Stimulated activated CD8-positive, alpha-beta memory T cell treated with anti-CD3 and anti-CD28 coated beads, Interleukin-4, amount 100 ng/mL, for 1 hour (primary cell): ENCODE results near the gene NRP2.

Experiments used
- DNase-seq, 2 donors: peaks; one replicate each; pipeline ENCODE4 v3.0.0-alpha.2; 2020; ENCODE audit warnings: low read depth in 2 of 2, low spot score in 1 of 2

NRP2 gene

DNA sequence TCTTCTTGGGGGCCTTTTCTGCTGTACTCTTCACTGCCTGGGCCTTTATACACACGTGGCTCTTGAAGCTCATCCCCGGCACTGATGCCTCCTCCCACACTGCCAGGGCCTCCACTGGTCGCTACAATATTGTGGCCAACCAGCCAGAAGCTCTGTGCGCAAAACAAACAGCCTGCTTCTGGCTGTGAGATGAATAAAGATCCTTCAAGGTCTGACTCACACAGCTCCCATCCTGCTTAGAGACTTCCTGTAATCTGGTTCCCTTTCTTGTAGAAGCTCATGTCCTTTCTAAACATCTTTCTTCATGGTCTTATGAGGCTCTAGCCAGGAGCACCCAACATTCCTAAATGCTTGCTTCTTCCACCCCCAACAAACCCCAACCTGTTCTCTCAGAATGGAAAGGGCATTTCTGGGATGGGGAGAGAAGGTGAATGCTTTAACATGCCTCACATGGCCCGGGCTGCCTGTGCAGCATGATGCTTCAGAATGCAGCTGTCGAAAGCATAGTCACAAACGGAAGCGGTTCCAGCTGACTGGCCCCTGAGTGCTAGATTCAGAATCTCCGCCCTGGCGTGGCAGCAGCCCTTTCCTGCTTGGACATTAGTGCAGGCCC is 24.6 kb downstream of the NRP2 start:
- no peak for DNase-seq

DNA sequence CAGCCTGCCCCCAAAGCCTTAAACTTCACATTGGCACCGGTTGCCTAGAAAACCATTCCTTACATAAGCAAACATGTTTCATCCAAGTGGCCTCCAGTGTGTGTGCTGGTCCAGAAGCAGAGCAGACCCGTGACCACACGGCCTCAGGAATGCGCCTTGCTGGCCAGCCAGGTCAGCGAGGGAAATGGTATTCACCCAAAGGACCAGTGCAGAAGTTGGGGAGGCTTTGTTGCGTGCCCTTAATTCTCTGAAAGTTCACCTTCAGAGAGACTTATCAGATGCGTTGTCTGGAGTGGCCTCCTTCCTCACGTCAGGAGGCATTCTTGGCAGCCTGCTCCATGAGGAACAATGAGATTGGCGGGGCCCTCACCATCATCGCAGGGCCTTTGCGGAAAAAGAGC is 25.9 kb downstream of the NRP2 start:
- DNase-seq: no peak

DNA sequence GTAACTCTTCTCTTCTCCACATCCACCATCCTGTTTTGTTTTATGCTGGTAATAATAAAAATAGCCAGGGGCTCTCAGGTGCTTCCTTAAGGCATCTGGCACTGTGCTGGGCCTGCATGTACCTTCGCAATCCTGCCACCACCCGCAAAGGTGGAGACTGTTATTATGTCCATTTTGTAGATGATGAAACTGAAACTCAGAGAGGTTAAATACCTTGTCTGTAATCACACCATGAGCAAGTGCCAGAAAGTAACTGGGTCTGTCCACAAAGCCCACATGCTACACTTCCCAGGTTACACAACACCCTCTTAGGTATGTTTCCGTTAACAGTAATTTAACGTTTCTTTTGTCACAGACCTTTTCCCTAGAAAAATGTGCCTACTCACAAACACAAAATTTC is 27.0 kb downstream of the NRP2 start:
- DNase-seq: no peak

DNA sequence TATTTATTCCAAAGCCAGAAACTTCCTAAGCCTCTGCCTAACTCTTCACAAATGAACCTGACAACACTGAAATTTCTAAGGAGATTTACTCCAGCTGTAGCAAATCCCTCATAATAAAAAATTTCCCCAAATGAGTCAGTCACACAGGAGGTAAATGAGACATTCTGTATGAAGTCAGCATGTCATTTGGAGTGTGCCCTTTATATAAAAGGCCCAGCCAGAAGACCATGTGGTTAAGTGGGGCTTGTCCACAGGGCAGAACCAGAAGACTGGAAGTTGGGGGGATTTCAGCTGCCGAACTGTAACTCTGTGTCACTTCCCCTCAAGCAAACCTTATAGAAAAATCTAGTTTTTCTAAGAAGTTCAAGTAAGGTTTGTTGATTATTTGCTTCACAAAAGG is 30.2 kb downstream of the NRP2 start:
- DNase-seq: no peak

DNA sequence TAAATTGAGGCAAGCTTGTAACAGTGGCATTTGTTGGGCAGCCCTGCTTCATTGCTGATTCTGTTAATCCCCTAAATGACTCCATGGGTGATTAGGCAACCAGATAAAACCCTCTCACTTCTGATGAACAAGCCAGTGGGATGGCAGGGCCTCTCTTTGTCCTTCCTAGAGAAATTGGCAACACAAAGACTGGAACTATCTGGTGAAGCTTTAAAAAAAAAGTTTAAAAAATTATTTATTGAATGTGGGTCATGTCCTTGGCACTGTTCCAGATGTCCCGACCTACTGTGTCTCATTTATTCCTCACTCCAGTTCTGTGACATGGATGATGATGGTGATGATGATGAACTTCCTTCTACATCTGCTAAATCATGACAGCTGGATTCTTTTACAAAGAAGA is 30.8 kb downstream of the NRP2 start:
- DNase-seq: no peak

DNA sequence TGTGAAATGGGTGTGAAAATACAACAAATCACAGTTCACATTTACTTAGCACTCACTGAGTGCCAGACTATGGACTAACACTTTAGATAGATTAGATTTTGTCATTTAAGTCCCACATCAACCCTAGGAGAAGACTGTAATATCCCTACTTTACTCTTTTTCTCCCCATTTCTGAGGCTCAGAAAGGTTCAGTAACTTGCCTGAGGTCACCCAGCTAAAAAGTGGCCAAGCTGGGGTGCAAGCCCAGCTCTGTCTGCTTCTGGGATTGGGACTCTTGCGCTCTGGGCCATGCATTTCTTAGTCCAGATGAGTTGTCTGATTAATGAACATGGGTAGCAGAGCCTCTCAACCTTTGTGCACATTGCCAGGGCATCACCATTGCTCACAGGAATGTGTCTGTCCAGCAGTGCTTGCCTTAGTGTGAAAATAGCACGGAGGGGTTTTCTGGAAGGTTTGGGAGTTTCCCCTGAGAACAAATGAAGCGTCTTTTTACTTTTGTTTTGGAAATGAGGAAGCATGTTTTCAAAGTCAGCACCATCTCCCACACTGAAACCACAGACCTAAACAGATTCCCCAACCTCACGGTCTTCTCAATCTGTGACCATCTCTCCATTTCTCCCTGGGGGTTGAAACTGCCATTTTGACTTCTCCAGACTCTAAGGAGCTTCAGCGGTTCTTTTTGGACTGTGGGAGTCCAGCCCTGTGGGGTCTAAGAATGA is 31.9 kb downstream of the NRP2 start:
- no peak for DNase-seq

DNA sequence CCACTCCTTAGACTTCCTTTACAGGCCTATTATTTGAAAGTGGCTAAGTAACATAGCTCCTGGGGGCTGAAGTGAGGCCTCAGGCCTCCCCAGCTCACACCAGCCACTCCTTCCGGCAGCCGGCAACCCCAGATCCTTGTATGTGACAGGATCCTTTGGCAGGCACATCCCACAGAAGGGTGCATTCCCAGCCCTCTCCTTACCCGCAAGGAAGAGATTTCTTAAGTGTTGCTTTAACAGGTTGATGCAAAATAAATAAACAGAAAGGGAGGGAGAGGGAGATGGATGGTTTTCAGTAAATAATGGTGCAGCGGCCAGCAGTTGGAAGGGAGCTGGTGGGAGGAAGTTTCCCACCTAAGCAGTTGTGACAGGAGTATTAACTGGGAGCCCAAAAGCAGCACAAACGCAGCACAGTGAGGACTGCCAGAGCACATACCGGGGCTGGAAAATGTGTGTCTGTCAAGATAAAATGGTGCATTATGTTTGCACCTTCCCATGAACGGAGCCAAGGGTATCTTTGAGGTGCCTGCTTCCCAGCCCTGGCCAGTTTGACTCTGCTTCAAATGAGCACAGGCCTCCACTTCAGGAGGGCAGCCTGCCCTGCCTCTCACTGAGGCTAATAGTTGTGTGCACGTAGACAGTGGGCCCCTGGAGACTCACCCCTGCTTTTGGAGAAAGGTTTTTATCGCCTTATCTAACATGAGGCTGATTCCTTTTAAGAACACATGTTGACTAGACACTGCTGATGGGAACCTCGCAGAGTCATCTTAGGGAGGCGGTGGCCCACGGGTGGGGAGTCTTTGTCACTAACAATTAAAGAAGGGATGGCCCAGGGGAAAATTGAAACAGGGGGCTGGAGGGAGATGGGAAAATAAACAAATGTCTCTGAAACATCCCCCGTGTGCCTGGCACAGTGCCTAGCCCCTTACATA is 32.8 kb downstream of the NRP2 start:
- DNase-seq: no peak

DNA sequence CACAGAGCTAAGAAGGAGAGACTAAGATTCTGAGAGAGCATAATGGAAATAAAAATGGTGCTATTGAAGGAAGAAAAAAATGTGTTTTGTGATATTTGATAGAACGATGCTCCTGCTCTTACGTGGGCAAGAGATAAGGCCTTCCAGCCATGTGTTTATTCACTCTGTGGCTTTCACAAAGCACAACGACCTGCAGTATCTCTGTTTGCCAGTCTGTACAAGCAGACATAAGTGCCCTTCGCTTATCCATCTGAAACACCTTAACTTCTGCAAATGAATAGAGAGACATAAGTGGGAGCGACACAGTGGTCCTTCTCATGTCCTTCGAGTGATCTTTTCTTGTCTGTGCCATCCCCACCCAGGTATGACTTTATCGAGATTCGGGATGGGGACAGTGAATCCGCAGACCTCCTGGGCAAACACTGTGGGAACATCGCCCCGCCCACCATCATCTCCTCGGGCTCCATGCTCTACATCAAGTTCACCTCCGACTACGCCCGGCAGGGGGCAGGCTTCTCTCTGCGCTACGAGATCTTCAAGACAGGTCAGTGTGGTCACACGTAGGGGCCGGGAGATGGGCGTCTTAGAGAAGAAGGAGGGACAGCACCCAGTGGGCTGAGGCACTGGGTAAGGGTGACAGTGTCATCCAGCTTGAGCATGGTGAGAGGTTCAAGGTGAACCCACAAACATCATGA is 33.7 kb downstream of the NRP2 start:
- no peak for DNase-seq

DNA sequence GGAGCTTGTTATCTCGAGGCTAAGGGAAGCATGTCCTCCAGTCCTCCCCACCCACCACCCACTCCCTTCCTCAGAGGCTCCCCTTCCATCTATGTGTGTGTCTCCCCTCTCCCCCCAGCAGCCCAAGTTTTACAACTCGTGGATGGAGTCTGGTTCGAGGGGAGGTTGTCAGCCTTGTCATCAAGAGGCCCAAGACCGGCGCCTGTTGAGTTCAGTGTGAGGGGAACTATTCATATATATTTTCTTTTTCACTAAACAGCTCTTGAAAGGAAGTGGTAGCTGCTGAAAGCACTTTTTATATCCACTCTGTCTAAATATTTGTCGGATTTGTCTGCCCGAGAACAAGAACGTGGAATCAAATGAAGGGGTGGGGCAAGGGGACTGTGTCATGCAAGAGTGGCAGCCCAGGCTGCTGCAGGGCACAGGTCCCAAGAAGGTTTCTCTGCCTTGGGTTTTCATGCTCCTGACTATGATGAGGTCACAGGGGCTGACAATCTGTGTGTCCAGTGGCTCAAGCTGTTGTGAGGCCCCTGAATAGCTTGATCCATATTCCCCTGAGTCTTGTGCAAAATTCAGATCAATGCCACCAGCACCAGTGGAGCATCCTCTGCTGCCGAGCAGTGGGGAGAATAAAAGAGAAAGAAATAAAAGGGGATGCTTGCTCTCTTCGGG is 35.0 kb downstream of the NRP2 start:
- no peak for DNase-seq

DNA sequence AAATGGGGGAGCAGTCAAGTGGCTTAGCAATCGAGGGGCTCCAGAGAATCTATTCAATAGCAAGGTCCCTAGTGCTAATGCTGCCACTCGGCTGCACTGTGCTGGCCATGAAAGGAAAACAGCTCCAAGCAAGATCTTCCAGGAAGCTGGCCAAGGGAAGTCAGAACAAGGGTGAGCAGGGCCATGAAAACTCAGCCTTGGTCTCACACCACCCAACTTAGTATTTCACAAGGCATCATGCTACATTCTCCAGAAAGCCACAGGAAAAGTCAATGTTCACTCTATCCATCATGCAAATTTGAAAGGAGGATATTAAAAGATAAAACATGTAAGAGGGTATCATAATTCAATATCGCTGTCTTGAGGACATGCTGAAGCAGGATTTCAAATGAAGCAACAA is 35.7 kb downstream of the NRP2 start:
- no peak for DNase-seq

DNA sequence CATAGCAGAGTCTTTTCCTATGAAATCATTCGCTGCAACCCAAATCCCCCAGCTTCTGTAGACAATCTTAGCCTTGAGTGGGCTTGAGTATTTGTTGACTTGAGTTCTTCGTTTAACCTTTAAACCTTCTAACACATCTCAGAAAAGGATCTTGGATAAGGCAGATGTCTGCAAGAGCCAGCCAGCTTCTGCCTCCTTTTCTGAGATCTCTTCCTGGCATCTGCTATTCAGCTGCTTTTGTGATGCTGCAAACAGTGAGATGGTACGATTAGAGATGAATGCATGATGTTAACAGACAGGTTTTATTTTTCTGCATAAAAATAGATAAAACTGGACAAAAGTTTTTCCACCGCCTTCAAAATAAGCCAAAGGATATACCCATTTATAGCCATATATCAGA is 37.5 kb downstream of the NRP2 start:
- no peak for DNase-seq

DNA sequence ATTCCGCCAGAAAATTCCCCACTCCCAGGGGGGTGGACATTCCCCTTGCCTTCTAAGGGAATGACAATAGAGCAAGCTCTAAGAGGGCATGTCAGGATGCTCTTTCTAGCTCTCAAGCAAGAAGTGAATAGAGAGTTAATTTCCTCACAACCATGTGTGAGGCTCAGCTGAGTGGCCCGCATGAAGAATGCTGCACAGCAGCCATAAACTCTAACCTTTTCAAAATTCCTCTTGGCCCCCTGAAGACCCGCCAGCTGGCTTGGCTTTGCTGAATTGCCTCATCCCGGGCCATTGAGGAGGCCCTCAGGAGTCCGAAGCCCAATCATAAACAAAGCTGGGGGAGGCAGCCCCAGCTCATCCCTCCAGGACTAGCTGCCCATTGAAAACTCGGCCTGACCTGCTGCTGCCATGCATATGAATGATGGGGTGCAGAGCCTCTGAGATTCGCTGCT is 38.2 kb downstream of the NRP2 start:
- no peak for DNase-seq

DNA sequence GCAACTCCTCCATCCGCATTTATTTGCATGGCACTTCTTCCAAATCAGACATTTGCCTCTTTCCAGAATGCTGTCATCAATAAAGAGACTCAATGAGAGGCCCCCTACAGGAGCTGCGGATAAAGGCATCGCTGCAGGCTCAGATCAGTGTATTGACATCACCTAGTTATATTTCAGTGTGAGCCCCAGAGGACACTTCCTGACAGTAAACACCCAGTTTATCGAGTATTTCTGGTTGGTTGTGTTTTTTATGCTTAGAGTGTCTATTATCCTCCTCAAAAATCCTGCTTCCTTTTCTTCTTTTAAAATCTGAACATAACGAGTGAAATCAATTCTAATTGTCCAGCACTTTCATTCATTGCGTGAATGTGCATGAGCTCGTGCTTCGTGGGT is 38.8 kb downstream of the NRP2 start:
- no peak for DNase-seq

DNA sequence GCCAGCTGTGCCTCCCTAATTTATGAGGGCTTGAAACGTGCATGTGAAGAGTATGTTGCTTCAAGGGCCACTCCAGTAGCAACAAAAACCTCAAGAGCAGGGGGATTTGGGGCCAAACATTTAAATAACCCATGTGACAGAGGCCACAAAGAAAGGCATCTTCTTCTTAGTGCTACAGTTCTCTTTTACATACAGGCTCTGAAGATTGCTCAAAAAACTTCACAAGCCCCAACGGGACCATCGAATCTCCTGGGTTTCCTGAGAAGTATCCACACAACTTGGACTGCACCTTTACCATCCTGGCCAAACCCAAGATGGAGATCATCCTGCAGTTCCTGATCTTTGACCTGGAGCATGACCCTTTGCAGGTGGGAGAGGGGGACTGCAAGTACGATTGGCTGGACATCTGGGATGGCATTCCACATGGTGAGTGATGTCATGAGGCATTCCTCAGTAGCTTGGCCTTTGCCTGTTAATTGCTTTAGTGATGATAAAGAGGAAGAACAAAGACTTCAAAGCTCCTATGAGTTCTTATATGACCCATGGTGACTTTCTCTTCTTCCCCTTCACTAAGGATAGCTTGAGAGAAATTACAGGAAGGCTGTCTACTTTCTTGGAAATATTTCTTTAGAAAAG is 40.1 kb downstream of the NRP2 start:
- DNase-seq: no peak

DNA sequence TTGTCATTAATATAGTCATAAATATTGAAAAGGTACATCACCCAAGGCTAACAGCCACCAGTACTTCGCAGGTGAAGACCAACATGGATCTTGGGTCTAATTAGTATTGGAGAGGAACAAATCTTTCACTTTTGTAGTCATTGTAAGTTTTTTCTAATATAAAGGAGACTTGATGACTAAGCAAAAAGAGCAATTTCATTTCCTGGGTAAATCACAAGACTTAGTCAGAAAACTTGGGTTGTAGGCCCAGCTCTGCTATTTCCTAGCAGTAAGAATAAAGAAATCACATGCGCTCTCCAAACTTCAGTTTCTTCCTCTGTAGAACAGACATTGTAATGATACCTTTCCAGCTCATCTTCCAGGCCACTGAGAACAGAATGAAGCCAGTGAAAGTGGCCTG is 40.9 kb downstream of the NRP2 start:
- DNase-seq: no peak

DNA sequence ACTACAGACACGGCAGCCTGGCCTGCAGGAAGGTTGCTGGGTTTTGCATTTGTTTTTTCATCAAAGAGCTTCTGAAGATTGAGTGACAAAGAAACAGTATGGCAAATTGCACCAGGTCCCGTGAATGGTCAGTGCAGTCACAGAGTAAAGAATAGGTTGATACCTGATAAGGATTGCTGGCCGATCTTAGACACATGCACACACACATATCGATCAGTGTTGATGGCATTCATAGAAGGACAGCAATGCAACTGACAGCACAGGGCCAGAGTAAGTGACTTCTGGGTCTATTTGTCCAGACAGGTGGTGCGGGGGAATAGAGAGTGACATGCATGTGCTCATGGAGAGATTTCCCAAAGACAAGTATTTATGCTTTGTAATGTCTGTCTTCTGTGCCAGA is 42.8 kb downstream of the NRP2 start:
- no peak for DNase-seq

DNA sequence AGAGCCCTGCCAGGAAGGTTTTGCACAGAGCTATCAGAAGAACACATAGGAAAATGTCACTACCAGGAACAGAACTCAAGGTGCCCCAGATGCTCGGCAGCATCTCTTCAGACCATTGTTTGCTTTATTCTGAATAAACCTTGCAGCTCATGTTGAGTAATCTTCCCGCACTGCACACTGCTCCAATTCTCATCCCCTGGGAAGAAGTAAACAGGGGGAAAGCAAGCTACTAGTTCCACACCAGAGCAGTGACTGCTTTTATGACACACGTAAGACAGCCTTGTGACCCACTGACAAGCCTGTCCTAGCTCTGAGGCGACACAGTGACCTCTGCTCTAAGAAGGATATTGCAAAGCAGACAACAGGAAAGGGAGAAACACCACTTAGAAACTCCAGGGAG is 44.2 kb downstream of the NRP2 start:
- no peak for DNase-seq

DNA sequence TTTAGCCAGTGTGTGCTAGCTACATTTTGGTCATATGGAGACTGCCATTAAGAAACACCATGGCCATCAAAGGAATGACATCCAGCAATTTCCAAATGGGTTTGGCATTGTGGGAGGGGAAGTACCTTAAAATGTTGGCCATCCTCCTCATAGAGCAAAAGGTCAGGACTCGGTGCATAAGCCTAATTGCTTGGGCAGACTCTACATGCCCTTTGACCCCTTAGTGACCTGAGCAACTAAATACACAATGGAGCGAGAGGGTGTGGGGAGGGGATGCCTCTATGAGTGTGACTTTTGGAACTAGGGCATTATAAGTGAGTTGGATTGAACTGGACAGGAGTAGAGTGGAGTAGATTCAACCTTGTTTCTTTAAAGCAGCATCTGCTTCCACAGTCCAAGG is 44.9 kb downstream of the NRP2 start:
- DNase-seq: no peak

DNA sequence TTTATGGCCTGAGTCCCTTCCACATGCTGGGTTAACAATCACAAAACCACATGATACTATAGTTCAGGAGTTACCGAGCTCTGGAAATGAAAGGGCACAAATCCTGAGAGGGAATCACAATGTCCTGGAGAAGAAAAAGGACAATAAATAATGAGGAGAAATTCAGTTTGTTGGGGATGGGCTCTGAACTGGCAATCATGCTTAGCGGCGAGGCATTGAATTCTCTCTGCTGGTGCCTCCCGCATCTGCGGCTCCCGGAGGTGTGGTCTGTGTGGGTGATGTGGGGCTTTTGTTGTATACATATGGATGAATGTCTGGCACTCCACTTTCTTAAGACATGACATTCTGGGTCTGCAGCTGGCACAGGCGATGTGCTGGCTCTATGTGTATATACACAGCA is 46.1 kb downstream of the NRP2 start:
- no peak for DNase-seq

DNA sequence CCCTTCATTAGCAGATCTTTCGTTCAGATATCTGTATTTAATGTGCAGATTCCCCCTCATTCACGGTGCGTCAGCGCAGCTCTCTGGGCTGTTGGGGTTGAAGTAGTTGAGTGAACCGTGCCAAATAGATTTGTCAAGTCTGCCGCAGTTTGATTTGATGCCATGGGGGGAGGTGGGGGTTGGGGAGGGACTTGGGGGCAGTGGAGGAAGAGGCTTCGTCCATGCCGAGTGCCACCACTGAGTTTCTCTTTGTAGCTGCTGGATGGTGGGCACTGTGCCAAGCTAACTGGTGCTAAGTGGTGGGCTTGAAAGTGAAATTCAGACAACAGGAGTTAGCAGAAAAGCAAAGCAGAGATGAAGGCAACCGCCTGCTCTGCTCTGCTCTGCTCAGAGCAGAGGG is 47.9 kb downstream of the NRP2 start:
- DNase-seq: no peak
